GM19193 (cell line): Measurements from ENCODE around the gene HEATR9.

ENCODE experiments used
- POLR2A ChIP-seq: IDR thresholded peaks from 4 replicates; pipeline ENCODE4 v1.6.1; 2011; ENCODE audit not compliant: insufficient read depth, insufficient read length; ENCODE audit errors: extremely low read depth

HEATR9 gene

DNA sequence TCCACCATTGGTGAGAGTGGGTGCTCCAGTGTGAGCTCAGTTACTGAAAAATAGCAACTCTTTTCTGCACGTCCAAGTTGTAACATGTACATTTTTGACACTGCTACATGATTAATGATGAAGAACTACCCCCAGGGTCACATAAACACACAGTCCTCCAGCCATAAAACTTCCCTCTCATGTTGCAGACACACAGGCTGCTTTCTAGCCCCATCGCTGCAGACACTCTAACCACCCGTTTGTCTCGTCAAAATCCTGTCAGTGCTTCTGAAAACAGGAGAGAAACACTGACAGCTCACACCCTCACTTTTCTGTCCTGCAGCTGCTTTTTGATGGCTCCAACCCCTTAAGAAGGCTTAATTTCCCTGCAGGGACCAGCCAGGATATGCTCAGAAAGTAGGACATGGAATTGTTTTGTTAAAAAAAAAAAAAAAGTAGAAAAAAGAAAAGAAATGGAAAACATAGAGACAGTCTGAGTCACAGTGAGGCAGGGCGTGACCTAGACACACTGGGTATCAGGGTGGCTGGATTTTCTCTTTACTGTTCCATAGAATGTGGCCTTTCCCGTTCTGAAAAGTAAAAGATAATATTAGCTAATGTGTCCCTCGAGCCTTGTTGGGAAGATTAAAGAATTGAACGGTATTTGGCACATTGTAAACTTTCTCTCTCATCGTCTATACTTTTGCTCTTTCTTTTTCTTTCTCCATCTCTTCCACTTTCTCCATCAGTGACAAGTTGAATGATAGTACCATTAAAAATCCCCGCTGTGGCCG, 32.2 kb upstream of the HEATR9 start:
- TF ChIP-seq POLR2A: no peak

DNA sequence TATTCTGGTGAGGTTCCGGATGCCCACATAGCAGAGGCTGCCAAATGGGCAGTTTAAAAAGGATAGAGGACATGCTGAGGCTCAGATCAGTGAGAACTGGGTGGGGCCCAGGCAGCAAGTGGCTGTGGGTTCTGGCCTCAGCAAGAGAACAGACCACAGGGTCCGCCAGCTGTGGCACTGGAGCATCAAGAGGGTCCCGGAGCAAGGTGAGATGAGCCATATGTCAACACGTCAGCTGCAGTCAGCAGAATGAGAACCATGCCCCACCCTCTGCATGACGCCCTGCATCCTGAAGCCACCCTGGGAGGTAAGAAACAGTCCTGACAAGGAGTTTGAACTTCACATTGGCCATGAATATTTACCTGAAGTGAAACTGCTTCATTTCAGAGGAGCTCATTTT, 31.6 kb upstream of the HEATR9 start:
- no peak for TF ChIP-seq POLR2A

DNA sequence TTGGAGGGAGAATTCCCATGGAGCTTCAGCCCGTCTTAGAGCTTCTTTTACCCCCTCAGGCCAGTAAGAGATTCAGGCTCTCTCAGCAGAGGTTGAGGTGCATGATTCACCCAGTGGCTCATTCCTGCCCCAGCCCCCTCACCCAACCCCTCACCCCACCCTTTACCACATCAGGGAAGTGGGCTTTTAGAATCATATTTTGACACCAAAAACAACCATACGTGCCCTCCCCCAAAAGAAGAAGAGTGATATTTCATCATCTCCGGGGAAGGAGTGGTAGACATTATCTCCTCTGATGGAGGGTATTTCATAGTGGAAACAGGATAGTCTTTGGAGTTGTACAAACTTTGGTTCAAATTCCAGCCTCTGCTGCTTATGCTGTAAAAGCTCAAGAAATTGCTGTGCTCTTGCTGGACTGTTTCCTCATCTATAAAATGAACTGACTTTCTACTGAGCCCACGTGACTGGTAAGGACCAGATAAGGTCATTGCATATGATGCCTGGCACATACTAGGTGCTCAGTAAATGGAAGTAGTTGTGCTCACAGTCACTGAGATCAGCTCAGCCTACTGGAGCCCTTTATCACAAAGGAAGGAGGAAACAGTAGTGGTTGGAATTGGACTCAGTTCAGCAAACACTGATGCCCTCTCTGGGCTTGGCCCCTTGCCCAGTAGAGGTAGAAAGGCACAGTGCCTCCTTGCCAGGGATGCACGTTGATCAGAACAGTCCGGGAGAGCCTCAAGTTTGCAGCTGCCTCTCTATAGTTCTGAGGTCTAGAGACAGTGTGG, 29.8 kb upstream of the HEATR9 start:
- no peak for TF ChIP-seq POLR2A

DNA sequence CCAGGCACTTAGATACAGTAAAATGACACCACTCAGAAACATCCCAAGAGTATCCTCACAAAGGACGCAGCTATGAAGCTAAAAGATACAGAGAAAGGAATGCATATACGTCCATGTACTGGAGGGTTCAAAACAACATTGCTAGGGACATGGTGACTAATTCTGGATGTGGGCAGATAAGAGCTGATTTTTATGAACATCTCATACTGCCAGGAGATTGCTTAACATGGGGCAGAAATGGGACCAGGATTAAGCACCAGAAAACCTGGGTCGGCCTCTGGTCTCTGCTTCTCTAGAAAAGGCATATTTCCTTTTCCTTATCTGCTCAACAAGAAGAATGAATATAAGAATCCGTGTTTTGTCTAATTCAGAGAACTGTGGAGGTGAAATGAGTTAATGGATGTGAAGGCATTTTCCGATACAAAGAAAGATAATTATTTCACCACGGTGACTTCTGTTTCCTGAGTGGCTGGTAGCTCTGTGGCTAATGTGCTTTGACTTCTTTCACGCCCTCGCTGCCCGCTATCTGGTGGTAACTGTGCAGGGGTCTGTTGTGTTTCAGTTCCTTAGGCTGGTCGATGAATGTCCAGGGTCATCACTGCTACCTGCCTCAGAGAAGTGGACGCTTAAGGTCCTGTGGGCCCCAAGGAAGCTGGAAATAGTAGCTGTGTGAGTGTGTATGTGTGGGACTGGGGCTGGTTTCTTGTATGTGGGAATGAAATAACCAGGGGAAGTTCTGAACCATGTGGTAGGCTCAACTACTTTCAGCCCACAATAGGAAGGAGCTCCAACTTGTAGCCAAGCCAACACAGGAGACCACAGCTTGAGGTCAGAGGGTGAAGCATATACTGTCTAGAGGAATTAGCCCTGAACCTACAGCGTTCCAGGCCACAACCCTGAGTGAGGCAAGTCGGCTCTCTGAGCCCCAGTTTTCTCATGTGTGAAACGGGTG, 27.2 kb upstream of the HEATR9 start:
- TF ChIP-seq POLR2A: no peak

DNA sequence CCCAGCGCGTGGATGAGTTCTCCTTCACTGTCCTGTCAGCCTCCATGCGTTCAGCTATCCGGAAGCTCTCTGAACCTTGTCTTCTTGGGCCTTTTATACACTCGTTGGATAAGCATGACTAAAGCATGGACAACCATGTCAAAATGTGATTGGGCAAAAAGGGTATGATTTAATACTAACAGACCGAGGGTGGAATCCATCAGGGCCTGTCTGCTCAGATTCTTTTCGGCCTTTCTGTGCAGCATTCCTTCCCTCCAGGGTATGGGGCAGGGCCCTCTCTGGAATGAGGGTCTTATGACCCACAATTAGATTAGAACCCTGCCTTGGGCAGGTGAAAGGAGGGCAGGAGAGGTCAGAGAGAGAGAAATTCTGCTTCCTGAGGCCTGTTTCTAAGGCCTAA, 25.5 kb upstream of the HEATR9 start:
- no peak for TF ChIP-seq POLR2A

DNA sequence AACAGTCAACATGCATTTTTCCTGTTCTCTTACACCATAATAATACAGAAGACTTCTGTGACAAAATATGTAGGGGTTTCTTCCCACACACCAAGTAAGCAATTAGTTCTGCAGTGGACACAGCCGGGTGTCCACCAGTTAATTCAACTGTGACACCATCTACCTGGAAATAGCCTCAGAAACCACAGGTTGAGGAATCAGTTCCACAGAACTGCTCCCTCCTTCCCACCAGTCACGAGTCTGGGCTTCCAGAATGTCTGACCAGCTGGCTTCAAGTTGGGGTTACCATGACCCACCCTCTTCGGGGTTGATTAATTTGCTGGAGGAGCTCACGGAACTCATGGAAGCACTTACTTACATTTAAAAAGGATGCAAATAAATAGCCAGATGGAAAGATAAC, 25.1 kb upstream of the HEATR9 start:
- no peak for TF ChIP-seq POLR2A

DNA sequence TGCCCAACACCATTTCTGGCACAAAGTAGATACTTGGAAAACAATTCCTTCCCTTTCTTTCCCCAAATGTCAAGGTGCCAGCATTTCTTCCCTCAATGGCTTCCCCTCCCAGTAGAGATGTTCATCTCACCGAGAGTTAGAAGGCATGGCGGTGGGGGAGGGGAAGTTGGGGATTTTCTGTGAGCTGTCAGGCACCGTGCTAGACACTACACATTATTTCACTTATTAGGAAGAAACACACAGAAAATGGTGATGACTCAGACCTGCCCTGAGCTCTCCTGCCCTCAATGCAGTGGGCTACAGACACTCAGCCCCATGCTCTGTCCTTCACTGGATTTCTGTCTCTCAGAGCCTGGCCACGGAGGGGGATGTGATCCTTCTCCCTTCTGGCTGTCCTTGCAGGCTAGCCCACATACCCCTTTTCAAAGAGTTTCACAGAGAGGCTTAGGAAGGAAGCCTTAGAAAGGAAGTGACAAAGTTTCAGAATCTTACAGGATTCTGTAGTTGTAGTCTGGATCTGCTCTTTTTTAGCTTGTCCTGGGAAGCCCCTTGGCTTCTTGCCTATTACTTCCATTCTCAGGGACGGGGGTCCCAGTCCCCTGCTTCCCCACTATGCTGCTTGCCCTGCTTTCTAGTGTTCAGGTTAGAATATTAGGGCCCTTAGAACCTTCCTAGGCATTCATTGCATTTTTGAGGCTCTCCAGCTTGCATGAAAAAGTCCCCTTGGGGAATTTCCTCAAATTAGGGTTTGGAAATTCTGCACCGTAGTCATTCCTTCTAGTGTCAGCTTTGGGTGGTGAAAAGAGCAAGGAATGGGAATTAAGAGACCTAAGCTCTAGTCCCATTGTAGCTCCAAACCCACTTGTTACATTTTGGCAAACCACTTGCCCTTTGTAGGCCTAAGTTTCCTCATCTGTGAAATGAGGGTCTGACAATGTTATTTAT, 23.7 kb upstream of the HEATR9 start:
- TF ChIP-seq POLR2A: no peak

DNA sequence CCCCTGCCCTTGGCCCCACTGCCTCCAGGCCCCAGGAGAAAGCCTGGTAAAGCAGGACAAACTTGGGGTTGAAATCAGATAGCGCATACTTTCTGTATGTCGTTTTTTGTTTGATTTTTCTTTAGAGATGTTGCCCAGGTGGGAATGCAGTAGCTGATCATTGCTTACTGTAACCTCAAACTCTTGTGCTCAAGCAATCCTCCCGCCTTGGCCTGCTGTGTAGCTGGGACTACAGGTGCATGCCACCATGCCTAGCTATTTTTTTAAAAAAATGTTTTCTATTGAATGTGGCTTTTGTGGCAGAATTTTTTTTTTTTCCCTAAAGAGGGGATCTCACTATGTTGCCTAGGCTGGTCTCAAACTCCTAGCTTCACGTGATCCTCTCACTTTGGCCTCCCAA, 22.6 kb upstream of the HEATR9 start:
- TF ChIP-seq POLR2A: no peak

DNA sequence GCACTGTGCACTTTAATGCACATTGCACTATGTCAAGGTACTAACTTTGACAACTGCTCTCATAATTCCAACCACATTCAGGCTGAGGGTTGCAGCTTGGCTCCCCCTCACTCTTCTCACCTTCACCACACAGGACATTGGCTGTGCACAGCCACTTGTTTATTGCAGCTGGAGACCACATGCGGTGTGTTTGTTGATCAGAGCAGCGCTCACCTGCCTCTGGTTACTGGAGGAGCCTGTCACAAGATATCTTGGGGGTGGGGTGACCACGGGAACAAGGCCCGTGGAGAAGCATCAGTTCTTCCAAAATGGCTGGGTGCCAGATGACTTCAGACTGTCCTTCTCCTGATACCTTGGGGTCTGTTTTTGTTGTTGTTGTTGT, 22.1 kb upstream of the HEATR9 start:
- no peak for TF ChIP-seq POLR2A

DNA sequence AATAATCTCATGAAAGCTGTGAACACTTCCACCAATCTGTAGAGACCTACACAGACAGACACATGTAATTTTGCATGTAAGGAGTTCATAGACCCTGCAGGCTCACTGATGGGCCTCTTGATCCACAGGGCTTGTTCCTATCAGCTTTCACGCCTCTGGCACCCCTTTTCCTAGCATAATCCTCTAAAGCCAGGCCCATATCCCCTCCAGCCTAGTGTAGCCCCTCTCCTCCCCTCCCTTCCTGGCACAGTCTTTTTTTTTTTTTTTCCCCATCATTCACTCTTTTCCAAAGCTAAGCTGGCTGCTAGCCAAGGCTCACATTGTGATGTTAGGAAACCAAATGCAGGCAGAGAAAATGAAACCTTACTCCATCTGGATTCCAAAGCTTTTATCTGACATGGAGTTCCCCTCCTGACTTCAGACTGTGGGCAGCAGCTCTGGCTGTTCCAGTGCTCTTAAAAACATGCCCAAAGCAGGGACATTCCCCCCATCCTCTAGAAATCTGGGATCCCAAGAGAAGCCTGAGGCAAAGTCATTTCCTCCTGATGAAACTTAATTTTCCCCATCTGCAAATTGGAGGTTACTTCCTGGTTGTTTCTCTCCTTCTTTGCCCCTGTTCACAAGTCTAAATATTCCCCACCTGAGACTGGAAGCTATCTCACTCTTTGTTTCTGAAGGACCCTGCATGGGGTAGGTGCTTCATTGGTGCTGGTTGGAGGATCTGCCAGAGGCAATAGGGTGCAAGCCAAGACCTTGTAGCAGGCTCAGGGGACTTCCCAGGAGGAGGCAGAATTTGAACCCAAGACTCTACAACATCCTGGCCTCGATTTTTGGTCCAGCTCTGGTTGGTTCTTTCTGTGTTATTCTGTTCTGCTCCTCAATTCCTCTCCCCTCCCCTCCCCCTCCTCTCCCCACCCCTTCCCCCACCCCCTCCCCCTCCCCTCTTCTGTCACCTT, 21.4 kb upstream of the HEATR9 start:
- no peak for TF ChIP-seq POLR2A

DNA sequence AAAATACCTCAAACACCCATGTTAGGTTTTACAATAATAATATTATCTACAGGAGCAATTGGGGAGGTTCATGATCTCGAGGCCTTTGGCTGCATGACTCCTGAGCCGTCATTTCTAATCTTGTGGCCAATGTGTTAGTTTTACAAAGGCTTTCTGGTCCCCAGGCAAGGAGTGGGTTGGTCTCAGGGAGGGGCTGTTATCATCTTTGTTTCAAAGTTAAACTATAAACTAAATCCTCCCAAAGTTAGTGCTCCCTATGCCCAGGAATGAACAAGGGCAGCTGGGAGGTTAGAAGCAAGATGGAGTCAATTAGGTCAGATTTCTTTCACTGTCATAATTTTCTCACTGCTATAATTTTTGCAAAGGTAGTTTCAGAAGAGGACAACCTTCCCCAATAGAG, 20.6 kb upstream of the HEATR9 start:
- TF ChIP-seq POLR2A: no peak

DNA sequence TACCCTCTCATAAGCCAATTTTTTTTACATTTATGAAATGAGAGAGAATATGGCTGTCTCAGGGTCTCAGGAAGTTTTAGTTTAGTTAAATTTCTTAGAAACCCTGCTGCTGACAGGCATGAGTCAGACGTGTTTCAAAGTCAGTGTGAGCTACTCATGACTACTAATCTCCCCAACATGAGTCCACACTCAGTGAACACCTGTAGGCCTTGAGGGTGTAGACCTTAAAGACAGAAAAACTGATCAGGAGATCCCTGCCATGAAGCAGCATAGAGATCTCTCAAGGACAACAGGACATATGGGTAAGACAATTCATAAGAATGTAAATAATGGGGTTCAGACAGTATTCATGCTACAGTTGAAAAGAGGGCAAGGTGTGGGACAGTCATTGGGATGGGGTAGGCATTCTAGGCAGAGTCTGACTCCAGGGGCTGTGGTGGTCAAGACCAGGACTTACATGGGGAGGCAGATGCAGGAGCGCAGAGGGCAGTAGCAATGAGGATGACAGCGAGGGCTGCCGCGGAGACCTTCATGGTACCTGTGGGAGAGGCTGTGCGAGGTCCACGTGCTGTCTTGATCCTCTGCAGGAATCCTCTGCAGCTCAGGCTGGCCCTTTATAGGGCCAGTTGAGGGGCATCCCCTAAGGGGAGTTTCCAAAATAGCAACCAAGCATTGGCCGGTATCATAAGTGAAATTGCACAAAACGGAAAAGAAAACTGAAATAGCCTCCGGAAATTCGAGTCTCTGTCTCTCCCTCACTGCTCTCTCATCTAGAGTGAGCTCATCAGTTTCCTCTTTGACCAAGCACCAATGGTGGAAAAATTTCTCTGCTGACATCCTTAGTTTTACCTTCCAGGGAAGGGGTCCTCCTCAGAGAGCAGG, 11.3 kb upstream of the HEATR9 start, which contains the start of gene CCL5:
Gene CCL5, minus strand, starts transcription at position 588 of the 882 bp plus-strand sequence.
- peak; percentile 88 for TF ChIP-seq POLR2A
